GM19023 (cell line): ENCODE measurements around the gene XPO1.
A peak's percentile ranks its signal among the peaks of the same experiment; 100 is the strongest.
"Not testable (repeated sequence)": the region's sequence is repeated elsewhere in the genome, so short reads cannot be mapped to it uniquely, and the experiment has no call there.

Experiments
- ATAC-seq: cut with Tn5 transposase; IDR thresholded peaks from one replicate; pipeline ENCODE4 v1.9.1; 2021; ENCODE audit warnings: mild to moderate bottlenecking, moderate library complexity; ENCODE audit not compliant: unreplicated experiment

XPO1 gene, protein sequence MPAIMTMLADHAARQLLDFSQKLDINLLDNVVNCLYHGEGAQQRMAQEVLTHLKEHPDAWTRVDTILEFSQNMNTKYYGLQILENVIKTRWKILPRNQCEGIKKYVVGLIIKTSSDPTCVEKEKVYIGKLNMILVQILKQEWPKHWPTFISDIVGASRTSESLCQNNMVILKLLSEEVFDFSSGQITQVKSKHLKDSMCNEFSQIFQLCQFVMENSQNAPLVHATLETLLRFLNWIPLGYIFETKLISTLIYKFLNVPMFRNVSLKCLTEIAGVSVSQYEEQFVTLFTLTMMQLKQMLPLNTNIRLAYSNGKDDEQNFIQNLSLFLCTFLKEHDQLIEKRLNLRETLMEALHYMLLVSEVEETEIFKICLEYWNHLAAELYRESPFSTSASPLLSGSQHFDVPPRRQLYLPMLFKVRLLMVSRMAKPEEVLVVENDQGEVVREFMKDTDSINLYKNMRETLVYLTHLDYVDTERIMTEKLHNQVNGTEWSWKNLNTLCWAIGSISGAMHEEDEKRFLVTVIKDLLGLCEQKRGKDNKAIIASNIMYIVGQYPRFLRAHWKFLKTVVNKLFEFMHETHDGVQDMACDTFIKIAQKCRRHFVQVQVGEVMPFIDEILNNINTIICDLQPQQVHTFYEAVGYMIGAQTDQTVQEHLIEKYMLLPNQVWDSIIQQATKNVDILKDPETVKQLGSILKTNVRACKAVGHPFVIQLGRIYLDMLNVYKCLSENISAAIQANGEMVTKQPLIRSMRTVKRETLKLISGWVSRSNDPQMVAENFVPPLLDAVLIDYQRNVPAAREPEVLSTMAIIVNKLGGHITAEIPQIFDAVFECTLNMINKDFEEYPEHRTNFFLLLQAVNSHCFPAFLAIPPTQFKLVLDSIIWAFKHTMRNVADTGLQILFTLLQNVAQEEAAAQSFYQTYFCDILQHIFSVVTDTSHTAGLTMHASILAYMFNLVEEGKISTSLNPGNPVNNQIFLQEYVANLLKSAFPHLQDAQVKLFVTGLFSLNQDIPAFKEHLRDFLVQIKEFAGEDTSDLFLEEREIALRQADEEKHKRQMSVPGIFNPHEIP (N-terminal part only)

DNA sequence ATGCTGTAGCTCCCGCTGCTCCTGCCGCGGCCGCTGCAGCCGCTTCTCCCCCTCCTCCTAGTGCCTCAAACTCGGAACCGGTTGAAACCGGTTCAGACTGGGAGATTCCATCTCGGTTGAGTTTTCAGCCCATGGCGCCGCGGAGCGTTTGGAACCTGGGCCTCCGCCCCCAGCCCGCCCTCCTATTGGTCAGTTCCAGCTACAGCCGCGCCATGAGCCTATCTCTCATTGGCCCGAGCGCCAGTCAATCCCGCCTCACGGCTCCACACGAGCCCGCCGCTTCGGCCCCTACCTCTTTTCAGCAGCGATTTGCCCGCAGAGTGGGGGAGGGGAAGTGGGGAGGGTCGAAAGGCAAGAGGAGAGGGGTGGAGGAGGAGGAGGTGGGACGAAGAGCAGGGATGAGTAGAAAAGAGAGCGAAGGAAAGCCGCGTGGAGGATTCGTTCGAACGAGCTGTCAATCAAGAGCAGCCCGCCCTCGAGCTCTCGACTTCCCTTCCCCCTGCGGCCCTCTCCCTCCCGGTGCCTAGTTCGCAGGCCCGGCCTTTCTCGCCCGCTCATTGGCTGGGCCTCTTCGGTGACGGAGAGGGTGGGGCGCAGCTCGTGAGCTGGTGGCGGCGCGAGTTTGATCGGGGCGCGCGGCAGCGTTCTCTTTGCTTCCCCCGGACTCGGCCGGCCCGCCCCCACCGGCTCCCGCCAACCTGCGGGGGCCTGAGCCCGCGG, at the start of gene XPO1:
XPO1 (minus strand) TSS at position 157 of the 720 bp plus-strand sequence. CDS start 4,459 bp downstream, outside the sequence.
- peak; percentile 86 for ATAC-seq

DNA sequence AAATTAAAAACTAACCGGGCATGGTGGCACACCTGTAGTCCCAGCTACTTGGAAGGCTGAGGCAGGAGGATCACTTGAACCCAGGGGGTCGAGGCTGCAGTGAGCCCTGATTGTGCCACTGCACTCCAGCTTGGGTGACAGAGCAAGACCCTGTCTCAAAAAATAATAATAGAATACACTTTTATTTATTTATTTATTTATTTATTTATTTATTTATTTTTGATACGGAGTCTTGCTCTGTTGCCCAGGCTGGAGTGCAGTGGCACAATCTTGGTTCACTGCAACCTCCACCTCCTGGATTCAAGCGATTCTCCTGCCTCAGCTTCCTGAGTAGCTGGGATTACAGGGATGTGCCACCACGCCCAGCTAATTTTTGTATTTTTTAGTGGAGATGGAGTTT, 48.8 kb upstream of the XPO1 start:
- not testable (repeated sequence) for ATAC-seq

- ATAC-seq = no peak
Observed at GRCh38 chr2:61585383-61585782, 47.2 kb upstream of the XPO1 start.

- ATAC-seq = not testable (repeated sequence)
Observed at GRCh38 chr2:61584368-61584767, 46.2 kb upstream of the XPO1 start.

DNA sequence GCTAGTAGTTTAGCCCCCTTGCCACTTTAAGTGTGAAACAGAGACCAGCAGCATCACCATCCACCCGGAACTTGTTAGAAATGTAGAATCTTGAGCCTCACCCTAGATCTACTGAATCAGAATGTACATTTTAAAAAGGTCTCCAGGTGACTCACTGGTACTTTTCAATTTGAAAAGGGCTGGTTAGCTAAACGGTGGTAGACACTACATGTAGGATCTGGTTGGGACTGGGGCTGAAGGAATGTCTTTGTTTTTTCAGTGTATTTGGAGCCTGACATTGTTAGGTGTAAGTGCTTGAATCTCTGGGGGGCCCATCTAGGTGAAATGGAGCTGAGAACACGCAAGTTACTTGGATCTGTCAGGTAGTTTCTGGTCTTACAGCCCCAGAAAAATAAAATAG, 44.0 kb upstream of the XPO1 start:
- no peak for ATAC-seq

- ATAC-seq = no peak
Observed at GRCh38 chr2:61581716-61582115, 43.6 kb upstream of the XPO1 start.

GRCh38 chr2:61575447-61575859, 37.3 kb upstream of the XPO1 start:
- ATAC-seq = no peak

- no peak for ATAC-seq
Observed at GRCh38 chr2:61566566-61566965, 28.4 kb upstream of the XPO1 start.

DNA sequence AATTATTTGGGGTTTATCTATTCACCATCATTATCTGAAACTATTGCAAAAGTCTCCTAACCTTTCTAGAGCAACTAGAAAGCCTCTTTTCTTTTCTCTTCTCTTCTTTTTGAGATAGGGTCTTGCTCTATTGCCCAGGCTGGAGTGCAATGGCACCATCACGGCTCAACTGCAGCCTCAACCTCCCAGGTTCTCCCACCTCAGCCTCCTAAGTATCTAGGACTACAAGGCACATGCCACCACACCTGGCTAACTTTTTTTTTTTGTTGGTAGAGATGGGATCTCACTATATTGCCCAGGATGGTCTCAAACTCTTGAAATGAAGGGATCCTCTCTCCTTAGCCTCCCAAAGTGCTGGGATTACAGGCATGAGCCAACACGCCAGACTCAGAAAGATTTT, 24.5 kb upstream of the XPO1 start:
- no peak for ATAC-seq

DNA sequence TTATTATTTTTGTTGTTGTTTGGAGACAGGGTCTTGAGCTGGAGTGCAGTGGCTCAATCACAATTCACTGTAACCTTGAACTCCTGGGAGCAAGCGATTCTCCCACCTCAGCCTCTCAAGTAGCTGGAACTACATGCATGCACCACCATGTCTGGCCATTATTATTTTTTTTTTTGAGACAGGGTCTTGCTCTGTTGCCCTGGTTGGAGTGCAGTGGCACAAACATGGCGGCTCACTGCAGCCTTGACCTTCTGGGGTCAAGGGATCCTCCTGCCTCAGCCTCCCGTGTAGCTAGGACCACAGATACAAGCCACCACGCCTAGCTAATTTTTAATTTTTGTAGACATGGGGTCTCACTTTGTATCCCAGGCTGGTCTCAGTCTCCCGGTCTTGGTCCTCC, 20.0 kb upstream of the XPO1 start:
- ATAC-seq = no peak

- ATAC-seq = no peak
Observed at GRCh38 chr2:61557381-61557780, 19.2 kb upstream of the XPO1 start.

- ATAC-seq = no peak
Observed at GRCh38 chr2:61554604-61555003, 16.4 kb upstream of the XPO1 start.

DNA sequence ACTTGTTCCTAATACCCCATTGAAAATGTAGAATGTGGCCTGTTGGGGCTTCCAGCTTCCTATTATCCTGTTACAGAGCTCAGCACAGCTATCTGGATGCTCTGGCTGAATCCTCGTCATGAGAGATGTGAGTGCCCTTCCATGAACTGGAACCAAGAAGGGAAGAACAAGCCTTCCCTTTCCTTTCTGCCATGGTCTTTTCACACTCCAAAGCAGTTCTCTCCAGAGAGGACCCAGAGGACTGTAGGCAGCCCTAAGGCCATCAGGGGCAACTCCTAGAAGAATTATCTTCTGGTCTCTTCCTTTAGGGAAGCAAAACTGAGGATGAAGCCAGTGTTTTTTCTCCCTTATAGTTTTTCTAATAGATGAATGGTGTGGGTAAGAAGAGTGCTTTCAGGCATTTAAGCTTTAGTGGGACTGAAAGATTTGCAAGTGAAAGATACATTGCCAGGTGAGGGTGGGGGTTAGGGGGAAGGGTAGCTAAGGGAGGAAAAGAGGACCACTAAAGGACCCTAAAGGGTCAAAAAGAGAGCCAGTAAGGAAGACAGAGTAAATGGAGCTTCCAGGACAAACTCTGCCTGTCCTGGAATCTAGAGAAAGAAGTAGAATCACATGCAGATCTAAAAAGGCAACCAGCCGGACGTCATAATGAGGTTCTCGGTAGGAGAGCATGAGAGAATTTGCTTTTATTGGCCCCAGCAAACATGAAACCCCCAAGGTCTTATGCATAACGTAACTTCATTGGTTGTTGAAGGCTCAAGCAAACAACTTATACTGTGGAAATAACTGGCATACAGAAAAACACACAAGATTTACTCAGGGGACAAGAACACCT, 12.4 kb upstream of the XPO1 start:
- ATAC-seq = no peak

- ATAC-seq = no peak
Observed at GRCh38 chr2:61549546-61549945, 11.4 kb upstream of the XPO1 start.

DNA sequence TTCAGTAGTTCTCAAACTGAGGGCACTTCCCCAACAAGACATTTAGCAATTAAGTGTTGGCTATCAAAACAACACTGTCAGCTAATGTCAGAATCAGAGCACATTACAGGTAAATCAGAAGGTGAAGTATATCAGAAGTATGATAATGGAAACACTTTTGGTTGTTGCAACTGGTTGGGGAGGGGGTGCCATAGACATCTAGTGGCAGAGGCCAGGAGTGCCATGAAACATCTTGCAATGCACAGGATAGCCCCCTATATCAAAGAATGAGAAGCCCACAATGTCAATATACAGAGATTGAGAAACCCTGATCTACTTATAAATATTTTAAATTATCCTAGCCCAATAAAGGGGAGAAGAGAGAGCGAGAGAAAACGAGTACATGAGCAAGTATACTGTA, 4.9 kb upstream of the XPO1 start:
- no peak for ATAC-seq

GRCh38 chr2:61540167-61540566, 2.0 kb upstream of the XPO1 start:
- not testable (repeated sequence) for ATAC-seq

GRCh38 chr2:61538920-61539520, 864 bp upstream of the XPO1 start:
- ATAC-seq = no peak

GRCh38 chr2:61537950-61538199, 281 bp downstream of the XPO1 start:
- no peak for ATAC-seq

GRCh38 chr2:61537277-61537949, 743 bp downstream of the XPO1 start:
- ATAC-seq = no peak
